GM23338 (cell line): ENCODE data around the gene HELB. TPM values are rescaled to one million over a fixed set of nuclear protein-coding genes. Genes with fewer than 3 reads are reported as not detected.

Source experiments
- ATAC-seq: fragments of 200-7000 bp; cut with Tn5 transposase; 3 replicates; pipeline ENCODE4 v1.9.1; 2020
- DNase-seq: peaks from one replicate; pipeline ENCODE4 v3.0.0-alpha.2; 2015; ENCODE audit warnings: low spot score
- H2AFZ ChIP-seq: fragments of 200-600 bp; sonication (generic); 2 replicates; pipeline ENCODE4 v1.8.0; 2016; ENCODE audit warnings: antibody characterized with exemption, mild to moderate bottlenecking, moderate library complexity
- H3F3A ChIP-seq: fragments of 200-600 bp; sonication (generic); replicated peaks from 2 replicates; pipeline ENCODE4 v1.8.0; 2017; ENCODE audit warnings: antibody characterized with exemption, mixed run types, low read depth
- H3K27ac ChIP-seq: fragments of 200-600 bp; sonication (generic); 2 replicates; pipeline ENCODE4 v1.6.1; 2016; ENCODE audit warnings: low read depth
- H3K27me3 ChIP-seq: fragments of 200-600 bp; sonication (generic); 2 replicates; pipeline ENCODE4 v1.8.0; 2016; ENCODE audit warnings: mild to moderate bottlenecking, mixed run types, moderate library complexity; ENCODE audit not compliant: insufficient read depth
- H3K36me3 ChIP-seq: fragments of 200-600 bp; sonication (generic); 2 replicates; pipeline ENCODE4 v1.8.0; 2016; ENCODE audit warnings: mild to moderate bottlenecking; ENCODE audit not compliant: insufficient read depth
- H3K4me1 ChIP-seq: fragments of 200-600 bp; sonication (generic); 2 replicates; pipeline ENCODE4 v1.8.0; 2016; ENCODE audit warnings: mild to moderate bottlenecking, moderate library complexity; ENCODE audit not compliant: insufficient read depth
- H3K4me2 ChIP-seq: fragments of 200-600 bp; sonication (generic); 2 replicates; pipeline ENCODE4 v1.7.1; 2017; ENCODE audit warnings: mixed run types
- H3K4me3 ChIP-seq: fragments of 200-600 bp; sonication (generic); 2 replicates; pipeline ENCODE4 v1.6.1; 2016; ENCODE audit warnings: mixed run types
- H3K79me2 ChIP-seq: fragments of 200-600 bp; sonication (generic); replicated peaks from 2 replicates; pipeline ENCODE4 v1.8.0; 2017; ENCODE audit warnings: mild to moderate bottlenecking; ENCODE audit not compliant: insufficient read depth
- H3K9me2 ChIP-seq: fragments of 200-600 bp; sonication (generic); 2 replicates; pipeline ENCODE4 v1.8.0; 2017; ENCODE audit not compliant: insufficient read depth
- H4K20me1 ChIP-seq: fragments of 200-600 bp; sonication (generic); replicated peaks from 2 replicates; pipeline ENCODE4 v1.8.0; 2017; ENCODE audit warnings: mild to moderate bottlenecking; ENCODE audit not compliant: insufficient read depth
- H3K27ac Mint-ChIP-seq: 2 replicates; pipeline ENCODE4 v1.8.0; 2020; ENCODE audit warnings: inconsistent platforms, mild to moderate bottlenecking, moderate library complexity, mixed read lengths
- H3K27me3 Mint-ChIP-seq: 3 replicates; pipeline ENCODE4 v1.8.0; 2022; ENCODE audit warnings: low read depth, mild to moderate bottlenecking, moderate library complexity, mixed read lengths, inconsistent platforms; ENCODE audit not compliant: insufficient read depth, poor library complexity
- H3K36me3 Mint-ChIP-seq: 3 replicates; pipeline ENCODE4 v1.8.0; 2021; ENCODE audit warnings: low read depth, mild to moderate bottlenecking, inconsistent platforms, moderate library complexity, mixed read lengths
- H3K4me1 Mint-ChIP-seq: 3 replicates; pipeline ENCODE4 v1.8.0; 2020; ENCODE audit warnings: mild to moderate bottlenecking, inconsistent platforms, mixed read lengths
- H3K4me3 Mint-ChIP-seq: 3 replicates; pipeline ENCODE4 v1.8.0; 2021; ENCODE audit warnings: moderate library complexity, mild to moderate bottlenecking, inconsistent platforms, mixed read lengths
- H3K9me3 Mint-ChIP-seq: 3 replicates; pipeline ENCODE4 v1.8.0; 2020; ENCODE audit warnings: moderate library complexity, mild to moderate bottlenecking, inconsistent platforms, mixed read lengths
- CREB1 ChIP-seq: fragments of 250-450 bp; sonication (Bioruptor Pico); IDR thresholded peaks from 2 replicates; pipeline ENCODE4 v1.5.0; 2020; ENCODE audit warnings: low read depth, mild to moderate bottlenecking, moderate library complexity
- EZH2phosphoT487 ChIP-seq: fragments of 200-600 bp; sonication (generic); IDR thresholded peaks from one replicate; pipeline ENCODE4 v1.8.1; 2018; ENCODE audit warnings: antibody characterized with exemption; ENCODE audit not compliant: unreplicated experiment
- JUNB ChIP-seq: IDR thresholded peaks from one replicate; pipeline ENCODE4 v1.6.1; 2016; ENCODE audit warnings: antibody characterized with exemption; ENCODE audit not compliant: unreplicated experiment
- NANOG ChIP-seq: IDR thresholded peaks from 2 replicates; pipeline ENCODE4 v1.6.1; 2016; ENCODE audit warnings: antibody characterized with exemption, borderline replicate concordance
- POLR2AphosphoS5 ChIP-seq: IDR thresholded peaks from 2 replicates; pipeline ENCODE4 v1.6.1; 2016; ENCODE audit warnings: antibody characterized with exemption, low read depth
- STAT1 ChIP-seq: IDR thresholded peaks from one replicate; pipeline ENCODE4 v1.6.1; 2016; ENCODE audit warnings: antibody characterized with exemption; ENCODE audit not compliant: unreplicated experiment
- ZNF114 ChIP-seq: fragments of 250-450 bp; sonication (Bioruptor Pico); IDR thresholded peaks from 2 replicates; pipeline ENCODE4 v1.5.0; 2020; ENCODE audit warnings: mild to moderate bottlenecking, moderate library complexity
- ZNF331 ChIP-seq: fragments of 250-450 bp; sonication (Bioruptor Pico); IDR thresholded peaks from 2 replicates; pipeline ENCODE4 v1.5.0; 2020; ENCODE audit warnings: low read depth, mild to moderate bottlenecking, moderate library complexity
- polyA plus RNA-seq: library from polyadenylated mRNA; unstranded; fragments of >200 nt; fragmentation: Nextera tagmentation; extraction: Ambion mirVana; gene quantifications from 2 replicates; pipeline ENCODE4 v1.2.1, GENCODE V29; 2016
- total RNA-seq: library from RNA; depleted of rRNA; stranded (reverse); fragments of >200 nt; shearing (Covaris generic); gene quantifications from 2 replicates; pipeline ENCODE4 v1.2.3, GENCODE V29; 2014
- TF ChIP-seq, protein P1 (sequence below): IDR thresholded peaks from one replicate; pipeline ENCODE4 v1.6.1; 2018; ENCODE audit warnings: antibody characterized with exemption; ENCODE audit not compliant: unreplicated experiment
- TF ChIP-seq, protein P2 (sequence below), 2 experiments: fragments of 200-600 bp in 1 of 2; sonication (generic) in 1 of 2; conservative IDR thresholded peaks; 2 replicates each; pipeline versions ENCODE4 v1.5.1 to v1.6.1; 2016 to 2017; ENCODE audit warnings: antibody characterized with exemption in 2 of 2, low read depth in 2 of 2, mild to moderate bottlenecking in 2 of 2, moderate library complexity in 1 of 2
- TF ChIP-seq, protein P3 (sequence below): IDR thresholded peaks from 2 replicates; pipeline ENCODE4 v1.6.1; 2016; ENCODE audit warnings: antibody characterized with exemption

The HELB gene
- total and polyA plus RNA-seq, 2 experiments from 2014 or later: 3.1 to 18.2 TPM

DNA sequence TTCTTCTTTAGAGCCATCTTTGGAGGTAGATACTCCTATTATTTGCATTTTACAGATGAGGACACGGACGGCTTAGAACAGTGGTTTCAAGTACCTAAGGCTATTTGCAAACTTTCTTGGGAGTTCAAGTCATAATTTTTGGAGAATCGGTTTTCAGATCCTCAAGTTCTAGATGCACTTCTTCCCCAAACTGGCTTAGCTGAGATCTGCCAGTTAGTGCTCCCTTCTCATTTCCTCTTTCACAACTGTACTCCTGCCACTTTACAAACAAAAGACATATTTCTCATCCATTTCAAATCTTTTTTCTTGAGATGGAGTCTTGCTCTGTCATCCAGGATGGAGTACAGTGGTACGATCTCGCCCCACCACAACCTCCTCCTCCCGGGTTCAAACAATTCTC, 77.3 kb downstream of the HELB start:
- H3K9me3 Mint-ChIP-seq: no peaks in the 10 kb centered on the region
- no peaks in the 10 kb centered on the region for H3K36me3 Mint-ChIP-seq
- TF ChIP-seq STAT1 (no peak), NANOG (no peak), ZNF331 (no peak), EZH2phosphoT487 (no peak), JUNB (no peak)
- TF ChIP-seq, protein P1, sequence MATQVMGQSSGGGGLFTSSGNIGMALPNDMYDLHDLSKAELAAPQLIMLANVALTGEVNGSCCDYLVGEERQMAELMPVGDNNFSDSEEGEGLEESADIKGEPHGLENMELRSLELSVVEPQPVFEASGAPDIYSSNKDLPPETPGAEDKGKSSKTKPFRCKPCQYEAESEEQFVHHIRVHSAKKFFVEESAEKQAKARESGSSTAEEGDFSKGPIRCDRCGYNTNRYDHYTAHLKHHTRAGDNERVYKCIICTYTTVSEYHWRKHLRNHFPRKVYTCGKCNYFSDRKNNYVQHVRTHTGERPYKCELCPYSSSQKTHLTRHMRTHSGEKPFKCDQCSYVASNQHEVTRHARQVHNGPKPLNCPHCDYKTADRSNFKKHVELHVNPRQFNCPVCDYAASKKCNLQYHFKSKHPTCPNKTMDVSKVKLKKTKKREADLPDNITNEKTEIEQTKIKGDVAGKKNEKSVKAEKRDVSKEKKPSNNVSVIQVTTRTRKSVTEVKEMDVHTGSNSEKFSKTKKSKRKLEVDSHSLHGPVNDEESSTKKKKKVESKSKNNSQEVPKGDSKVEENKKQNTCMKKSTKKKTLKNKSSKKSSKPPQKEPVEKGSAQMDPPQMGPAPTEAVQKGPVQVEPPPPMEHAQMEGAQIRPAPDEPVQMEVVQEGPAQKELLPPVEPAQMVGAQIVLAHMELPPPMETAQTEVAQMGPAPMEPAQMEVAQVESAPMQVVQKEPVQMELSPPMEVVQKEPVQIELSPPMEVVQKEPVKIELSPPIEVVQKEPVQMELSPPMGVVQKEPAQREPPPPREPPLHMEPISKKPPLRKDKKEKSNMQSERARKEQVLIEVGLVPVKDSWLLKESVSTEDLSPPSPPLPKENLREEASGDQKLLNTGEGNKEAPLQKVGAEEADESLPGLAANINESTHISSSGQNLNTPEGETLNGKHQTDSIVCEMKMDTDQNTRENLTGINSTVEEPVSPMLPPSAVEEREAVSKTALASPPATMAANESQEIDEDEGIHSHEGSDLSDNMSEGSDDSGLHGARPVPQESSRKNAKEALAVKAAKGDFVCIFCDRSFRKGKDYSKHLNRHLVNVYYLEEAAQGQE: no peak
- TF ChIP-seq, protein P2, sequence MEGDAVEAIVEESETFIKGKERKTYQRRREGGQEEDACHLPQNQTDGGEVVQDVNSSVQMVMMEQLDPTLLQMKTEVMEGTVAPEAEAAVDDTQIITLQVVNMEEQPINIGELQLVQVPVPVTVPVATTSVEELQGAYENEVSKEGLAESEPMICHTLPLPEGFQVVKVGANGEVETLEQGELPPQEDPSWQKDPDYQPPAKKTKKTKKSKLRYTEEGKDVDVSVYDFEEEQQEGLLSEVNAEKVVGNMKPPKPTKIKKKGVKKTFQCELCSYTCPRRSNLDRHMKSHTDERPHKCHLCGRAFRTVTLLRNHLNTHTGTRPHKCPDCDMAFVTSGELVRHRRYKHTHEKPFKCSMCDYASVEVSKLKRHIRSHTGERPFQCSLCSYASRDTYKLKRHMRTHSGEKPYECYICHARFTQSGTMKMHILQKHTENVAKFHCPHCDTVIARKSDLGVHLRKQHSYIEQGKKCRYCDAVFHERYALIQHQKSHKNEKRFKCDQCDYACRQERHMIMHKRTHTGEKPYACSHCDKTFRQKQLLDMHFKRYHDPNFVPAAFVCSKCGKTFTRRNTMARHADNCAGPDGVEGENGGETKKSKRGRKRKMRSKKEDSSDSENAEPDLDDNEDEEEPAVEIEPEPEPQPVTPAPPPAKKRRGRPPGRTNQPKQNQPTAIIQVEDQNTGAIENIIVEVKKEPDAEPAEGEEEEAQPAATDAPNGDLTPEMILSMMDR (conservative IDR thresholded peaks at IDR 0.05; ENCODE audit: low read depth in 2 of 2): no peak
- H3K4me3 Mint-ChIP-seq: no peak overlapping the region
- H3K79me2 ChIP-seq: no peaks in the 10 kb centered on the region
- ATAC-seq (no peak), DNase-seq (no peak)
- no peak overlapping the region for H3K27ac ChIP-seq
- no peak overlapping the region for H3K27ac Mint-ChIP-seq
- no peak overlapping the region for H3K4me3 ChIP-seq
- H3K4me2 ChIP-seq: no peak overlapping the region
- no peaks in the 10 kb centered on the region for H3F3A ChIP-seq
- H3K36me3 ChIP-seq: no peaks in the 10 kb centered on the region
- H3K4me1 Mint-ChIP-seq: 0 out of 3 replicates have a peak, but pooled peaks cover 4% of the 10 kb centered on the region
- H3K27me3 ChIP-seq: no peaks in the 10 kb centered on the region
- no peaks in the 10 kb centered on the region for H3K4me1 ChIP-seq
- H3K27me3 Mint-ChIP-seq: no peaks in the 10 kb centered on the region
- no peaks in the 10 kb centered on the region; the same call in 1 of the 2 replicates for H3K9me2 ChIP-seq
- no peaks in the 10 kb centered on the region for H4K20me1 ChIP-seq
- H2AFZ ChIP-seq: no peak overlapping the region

DNA sequence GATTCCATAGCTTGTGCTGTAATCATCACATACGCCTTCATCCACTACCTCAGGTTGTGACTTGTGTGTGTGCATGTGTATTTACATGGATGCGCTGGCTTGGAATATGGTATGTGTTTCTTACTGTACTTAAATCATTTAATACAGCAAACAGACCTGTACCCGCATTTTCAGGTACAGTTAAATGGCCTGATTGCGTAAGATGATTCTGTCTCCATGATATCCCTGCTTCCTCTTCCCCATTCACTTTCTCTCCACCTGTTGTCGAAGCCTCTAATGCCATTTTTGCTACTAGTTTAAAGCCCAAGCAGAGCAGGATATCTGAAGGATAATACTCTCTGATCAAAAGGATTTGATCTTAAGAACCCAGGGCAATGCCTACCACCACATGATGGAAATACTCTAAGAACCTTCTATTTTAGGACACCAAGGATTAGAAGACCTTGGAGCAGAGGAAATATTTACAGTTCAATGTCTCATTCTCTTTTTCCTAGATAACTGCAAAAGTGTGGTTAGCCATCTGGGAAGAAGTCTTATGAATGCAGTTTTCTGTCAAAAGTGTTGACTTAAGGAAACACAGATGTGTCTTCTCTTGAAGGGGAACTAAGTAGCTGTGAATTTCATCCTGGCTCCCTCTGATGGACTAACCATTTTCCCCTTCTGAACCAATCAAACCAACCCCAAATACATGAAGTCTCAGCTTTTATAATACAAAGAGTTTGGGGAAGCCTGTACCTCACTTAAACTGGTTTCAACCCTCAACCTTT, 78.7 kb downstream of the HELB start:
- Mint-ChIP-seq H3K9me3 (no peaks in the 10 kb centered on the region), H3K4me3 (no peak overlapping the region), H3K36me3 (no peaks in the 10 kb centered on the region), H3K27me3 (no peaks in the 10 kb centered on the region), H3K27ac (no peak overlapping the region), H3K4me1 (0 out of 3 replicates have a peak, but pooled peaks cover 4% of the 10 kb centered on the region)
- H2AFZ ChIP-seq: no peak overlapping the region
- no peak for ATAC-seq
- H3F3A ChIP-seq: no peaks in the 10 kb centered on the region
- H3K36me3 ChIP-seq: no peaks in the 10 kb centered on the region
- no peaks in the 10 kb centered on the region for H4K20me1 ChIP-seq
- no peaks in the 10 kb centered on the region; the same call in 1 of the 2 replicates for H3K9me2 ChIP-seq
- no peaks in the 10 kb centered on the region for H3K4me1 ChIP-seq
- H3K4me2 ChIP-seq: no peak overlapping the region
- DNase-seq: no peak
- no peak overlapping the region for H3K27ac ChIP-seq
- H3K27me3 ChIP-seq: no peaks in the 10 kb centered on the region
- H3K79me2 ChIP-seq: no peaks in the 10 kb centered on the region
- H3K4me3 ChIP-seq: no peak overlapping the region
- TF ChIP-seq, protein P2 (conservative IDR thresholded peaks at IDR 0.05; ENCODE audit: low read depth in 2 of 2): no peak
- TF ChIP-seq, protein P1: no peak
- TF ChIP-seq POLR2AphosphoS5 (no peak), ZNF114 (CRISPR knock-in tag) (no peak), STAT1 (no peak), CREB1 (CRISPR knock-in tag) (no peak), NANOG (no peak), ZNF331 (no peak)
- TF ChIP-seq, protein P3, sequence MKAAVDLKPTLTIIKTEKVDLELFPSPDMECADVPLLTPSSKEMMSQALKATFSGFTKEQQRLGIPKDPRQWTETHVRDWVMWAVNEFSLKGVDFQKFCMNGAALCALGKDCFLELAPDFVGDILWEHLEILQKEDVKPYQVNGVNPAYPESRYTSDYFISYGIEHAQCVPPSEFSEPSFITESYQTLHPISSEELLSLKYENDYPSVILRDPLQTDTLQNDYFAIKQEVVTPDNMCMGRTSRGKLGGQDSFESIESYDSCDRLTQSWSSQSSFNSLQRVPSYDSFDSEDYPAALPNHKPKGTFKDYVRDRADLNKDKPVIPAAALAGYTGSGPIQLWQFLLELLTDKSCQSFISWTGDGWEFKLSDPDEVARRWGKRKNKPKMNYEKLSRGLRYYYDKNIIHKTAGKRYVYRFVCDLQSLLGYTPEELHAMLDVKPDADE: no peak
